ENCODE measurements around the gene UGT1A6. TPM values are rescaled to one million over a fixed set of nuclear protein-coding genes. Genes with fewer than 3 reads are reported as not detected.

UGT1A6 gene
- total RNA-seq, 1 experiment from 2014 or later = not detected

DNA sequence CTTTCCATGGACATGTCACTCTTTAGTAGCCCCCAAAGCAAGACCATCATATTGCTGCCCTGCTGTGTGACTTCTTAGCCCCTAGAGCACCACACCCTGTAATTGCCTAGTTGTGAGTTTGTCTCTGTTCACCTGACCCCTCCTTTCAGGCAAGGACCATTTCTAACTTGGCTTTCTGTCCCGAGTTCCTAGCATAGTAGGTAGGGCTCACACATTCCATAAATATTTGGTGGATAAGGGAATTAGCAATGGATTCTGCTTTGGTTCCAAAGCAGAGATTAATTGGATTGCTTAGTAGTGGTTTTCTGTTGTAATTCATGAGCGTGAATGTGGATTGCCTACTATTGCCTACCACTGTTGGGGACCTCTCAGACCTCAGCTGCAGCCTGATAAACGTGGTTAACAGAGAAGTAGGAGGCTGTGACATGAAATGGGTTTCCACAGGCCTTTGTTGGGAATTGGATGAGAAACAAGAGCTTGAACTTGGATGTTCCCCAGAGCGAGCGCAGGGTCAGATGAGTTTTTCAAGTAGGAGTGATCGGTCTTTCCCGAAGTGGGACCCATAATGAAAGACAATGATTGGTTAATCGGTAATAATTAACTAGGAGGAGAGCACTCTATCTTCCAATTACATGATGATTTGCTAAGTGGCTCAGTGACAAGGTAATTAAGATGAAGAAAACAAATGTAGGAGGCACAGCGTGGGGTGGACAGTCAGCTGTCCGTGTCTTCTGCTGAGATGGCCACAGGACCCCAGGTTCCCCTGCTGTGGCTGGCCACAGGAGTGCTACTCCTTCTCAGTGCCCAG is 54.0 kb downstream of the UGT1A6 start:
- CTCF ChIA-PET = no interaction called here
- TF ChIP-seq, protein P1, sequence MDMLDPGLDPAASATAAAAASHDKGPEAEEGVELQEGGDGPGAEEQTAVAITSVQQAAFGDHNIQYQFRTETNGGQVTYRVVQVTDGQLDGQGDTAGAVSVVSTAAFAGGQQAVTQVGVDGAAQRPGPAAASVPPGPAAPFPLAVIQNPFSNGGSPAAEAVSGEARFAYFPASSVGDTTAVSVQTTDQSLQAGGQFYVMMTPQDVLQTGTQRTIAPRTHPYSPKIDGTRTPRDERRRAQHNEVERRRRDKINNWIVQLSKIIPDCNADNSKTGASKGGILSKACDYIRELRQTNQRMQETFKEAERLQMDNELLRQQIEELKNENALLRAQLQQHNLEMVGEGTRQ (CRISPR knock-in tag; IDR thresholded peaks at IDR 0.05) = no peak
- no peak for TF ChIP-seq NFE2L1 (CRISPR knock-in tag; IDR thresholded peaks at IDR 0.05)
- TF ChIP-seq, protein P2, sequence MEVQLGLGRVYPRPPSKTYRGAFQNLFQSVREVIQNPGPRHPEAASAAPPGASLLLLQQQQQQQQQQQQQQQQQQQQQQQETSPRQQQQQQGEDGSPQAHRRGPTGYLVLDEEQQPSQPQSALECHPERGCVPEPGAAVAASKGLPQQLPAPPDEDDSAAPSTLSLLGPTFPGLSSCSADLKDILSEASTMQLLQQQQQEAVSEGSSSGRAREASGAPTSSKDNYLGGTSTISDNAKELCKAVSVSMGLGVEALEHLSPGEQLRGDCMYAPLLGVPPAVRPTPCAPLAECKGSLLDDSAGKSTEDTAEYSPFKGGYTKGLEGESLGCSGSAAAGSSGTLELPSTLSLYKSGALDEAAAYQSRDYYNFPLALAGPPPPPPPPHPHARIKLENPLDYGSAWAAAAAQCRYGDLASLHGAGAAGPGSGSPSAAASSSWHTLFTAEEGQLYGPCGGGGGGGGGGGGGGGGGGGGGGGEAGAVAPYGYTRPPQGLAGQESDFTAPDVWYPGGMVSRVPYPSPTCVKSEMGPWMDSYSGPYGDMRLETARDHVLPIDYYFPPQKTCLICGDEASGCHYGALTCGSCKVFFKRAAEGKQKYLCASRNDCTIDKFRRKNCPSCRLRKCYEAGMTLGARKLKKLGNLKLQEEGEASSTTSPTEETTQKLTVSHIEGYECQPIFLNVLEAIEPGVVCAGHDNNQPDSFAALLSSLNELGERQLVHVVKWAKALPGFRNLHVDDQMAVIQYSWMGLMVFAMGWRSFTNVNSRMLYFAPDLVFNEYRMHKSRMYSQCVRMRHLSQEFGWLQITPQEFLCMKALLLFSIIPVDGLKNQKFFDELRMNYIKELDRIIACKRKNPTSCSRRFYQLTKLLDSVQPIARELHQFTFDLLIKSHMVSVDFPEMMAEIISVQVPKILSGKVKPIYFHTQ (CRISPR knock-in tag; IDR thresholded peaks at IDR 0.05) = no peak
- no peak for TF ChIP-seq ESRRA (CRISPR knock-in tag; IDR thresholded peaks at IDR 0.05; ENCODE audit: borderline replicate concordance)
- TF ChIP-seq, protein P3, sequence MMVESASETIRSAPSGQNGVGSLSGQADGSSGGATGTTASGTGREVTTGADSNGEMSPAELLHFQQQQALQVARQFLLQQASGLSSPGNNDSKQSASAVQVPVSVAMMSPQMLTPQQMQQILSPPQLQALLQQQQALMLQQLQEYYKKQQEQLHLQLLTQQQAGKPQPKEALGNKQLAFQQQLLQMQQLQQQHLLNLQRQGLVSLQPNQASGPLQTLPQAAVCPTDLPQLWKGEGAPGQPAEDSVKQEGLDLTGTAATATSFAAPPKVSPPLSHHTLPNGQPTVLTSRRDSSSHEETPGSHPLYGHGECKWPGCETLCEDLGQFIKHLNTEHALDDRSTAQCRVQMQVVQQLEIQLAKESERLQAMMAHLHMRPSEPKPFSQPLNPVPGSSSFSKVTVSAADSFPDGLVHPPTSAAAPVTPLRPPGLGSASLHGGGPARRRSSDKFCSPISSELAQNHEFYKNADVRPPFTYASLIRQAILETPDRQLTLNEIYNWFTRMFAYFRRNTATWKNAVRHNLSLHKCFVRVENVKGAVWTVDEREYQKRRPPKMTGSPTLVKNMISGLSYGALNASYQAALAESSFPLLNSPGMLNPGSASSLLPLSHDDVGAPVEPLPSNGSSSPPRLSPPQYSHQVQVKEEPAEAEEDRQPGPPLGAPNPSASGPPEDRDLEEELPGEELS (CRISPR knock-in tag; IDR thresholded peaks at IDR 0.05) = no peak
- TF ChIP-seq, protein P4, sequence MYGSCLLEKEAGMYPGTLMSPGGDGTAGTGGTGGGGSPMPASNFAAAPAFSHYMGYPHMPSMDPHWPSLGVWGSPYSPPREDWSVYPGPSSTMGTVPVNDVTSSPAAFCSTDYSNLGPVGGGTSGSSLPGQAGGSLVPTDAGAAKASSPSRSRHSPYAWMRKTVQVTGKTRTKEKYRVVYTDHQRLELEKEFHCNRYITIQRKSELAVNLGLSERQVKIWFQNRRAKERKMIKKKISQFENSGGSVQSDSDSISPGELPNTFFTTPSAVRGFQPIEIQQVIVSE (CRISPR knock-in tag; IDR thresholded peaks at IDR 0.05; ENCODE audit: borderline replicate concordance) = no peak
- TF ChIP-seq TCF7 (CRISPR knock-in tag; IDR thresholded peaks at IDR 0.05; ENCODE audit: low read depth) = no peak
- TF ChIP-seq ZNF121 (CRISPR knock-in tag; IDR thresholded peaks at IDR 0.05) = no peak
- TF ChIP-seq, protein P5, sequence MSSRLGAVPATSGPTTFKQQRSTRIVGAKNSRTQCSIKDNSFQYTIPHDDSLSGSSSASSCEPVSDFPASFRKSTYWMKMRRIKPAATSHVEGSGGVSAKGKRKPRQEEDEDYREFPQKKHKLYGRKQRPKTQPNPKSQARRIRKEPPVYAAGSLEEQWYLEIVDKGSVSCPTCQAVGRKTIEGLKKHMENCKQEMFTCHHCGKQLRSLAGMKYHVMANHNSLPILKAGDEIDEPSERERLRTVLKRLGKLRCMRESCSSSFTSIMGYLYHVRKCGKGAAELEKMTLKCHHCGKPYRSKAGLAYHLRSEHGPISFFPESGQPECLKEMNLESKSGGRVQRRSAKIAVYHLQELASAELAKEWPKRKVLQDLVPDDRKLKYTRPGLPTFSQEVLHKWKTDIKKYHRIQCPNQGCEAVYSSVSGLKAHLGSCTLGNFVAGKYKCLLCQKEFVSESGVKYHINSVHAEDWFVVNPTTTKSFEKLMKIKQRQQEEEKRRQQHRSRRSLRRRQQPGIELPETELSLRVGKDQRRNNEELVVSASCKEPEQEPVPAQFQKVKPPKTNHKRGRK (CRISPR knock-in tag; IDR thresholded peaks at IDR 0.05; ENCODE audit: borderline replicate concordance) = no peak
- no peak for TF ChIP-seq NFATC4 (CRISPR knock-in tag; IDR thresholded peaks at IDR 0.05)
- TF ChIP-seq GABPB1 (CRISPR knock-in tag; IDR thresholded peaks at IDR 0.05) = no peak
- TF ChIP-seq, protein P6, sequence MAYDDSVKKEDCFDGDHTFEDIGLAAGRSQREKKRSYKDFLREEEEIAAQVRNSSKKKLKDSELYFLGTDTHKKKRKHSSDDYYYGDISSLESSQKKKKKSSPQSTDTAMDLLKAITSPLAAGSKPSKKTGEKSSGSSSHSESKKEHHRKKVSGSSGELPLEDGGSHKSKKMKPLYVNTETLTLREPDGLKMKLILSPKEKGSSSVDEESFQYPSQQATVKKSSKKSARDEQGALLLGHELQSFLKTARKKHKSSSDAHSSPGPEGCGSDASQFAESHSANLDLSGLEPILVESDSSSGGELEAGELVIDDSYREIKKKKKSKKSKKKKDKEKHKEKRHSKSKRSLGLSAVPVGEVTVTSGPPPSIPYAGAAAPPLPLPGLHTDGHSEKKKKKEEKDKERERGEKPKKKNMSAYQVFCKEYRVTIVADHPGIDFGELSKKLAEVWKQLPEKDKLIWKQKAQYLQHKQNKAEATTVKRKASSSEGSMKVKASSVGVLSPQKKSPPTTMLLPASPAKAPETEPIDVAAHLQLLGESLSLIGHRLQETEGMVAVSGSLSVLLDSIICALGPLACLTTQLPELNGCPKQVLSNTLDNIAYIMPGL (CRISPR knock-in tag; IDR thresholded peaks at IDR 0.05) = no peak
- TF ChIP-seq ZNF416 (CRISPR knock-in tag; IDR thresholded peaks at IDR 0.05) = no peak
- TF ChIP-seq, protein P7, sequence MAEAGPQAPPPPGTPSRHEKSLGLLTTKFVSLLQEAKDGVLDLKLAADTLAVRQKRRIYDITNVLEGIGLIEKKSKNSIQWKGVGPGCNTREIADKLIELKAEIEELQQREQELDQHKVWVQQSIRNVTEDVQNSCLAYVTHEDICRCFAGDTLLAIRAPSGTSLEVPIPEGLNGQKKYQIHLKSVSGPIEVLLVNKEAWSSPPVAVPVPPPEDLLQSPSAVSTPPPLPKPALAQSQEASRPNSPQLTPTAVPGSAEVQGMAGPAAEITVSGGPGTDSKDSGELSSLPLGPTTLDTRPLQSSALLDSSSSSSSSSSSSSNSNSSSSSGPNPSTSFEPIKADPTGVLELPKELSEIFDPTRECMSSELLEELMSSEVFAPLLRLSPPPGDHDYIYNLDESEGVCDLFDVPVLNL (CRISPR knock-in tag; IDR thresholded peaks at IDR 0.05; ENCODE audit: borderline replicate concordance, low read depth) = no peak
- TF ChIP-seq CREM (CRISPR knock-in tag; IDR thresholded peaks at IDR 0.05) = no peak
- no peak for TF ChIP-seq ETV6 (CRISPR knock-in tag; IDR thresholded peaks at IDR 0.05)
- TF ChIP-seq, protein P8, sequence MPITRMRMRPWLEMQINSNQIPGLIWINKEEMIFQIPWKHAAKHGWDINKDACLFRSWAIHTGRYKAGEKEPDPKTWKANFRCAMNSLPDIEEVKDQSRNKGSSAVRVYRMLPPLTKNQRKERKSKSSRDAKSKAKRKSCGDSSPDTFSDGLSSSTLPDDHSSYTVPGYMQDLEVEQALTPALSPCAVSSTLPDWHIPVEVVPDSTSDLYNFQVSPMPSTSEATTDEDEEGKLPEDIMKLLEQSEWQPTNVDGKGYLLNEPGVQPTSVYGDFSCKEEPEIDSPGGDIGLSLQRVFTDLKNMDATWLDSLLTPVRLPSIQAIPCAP (CRISPR knock-in tag; IDR thresholded peaks at IDR 0.05) = no peak
- no peak for TF ChIP-seq NR1H2 (CRISPR knock-in tag; IDR thresholded peaks at IDR 0.05)
- TF ChIP-seq, protein P9, sequence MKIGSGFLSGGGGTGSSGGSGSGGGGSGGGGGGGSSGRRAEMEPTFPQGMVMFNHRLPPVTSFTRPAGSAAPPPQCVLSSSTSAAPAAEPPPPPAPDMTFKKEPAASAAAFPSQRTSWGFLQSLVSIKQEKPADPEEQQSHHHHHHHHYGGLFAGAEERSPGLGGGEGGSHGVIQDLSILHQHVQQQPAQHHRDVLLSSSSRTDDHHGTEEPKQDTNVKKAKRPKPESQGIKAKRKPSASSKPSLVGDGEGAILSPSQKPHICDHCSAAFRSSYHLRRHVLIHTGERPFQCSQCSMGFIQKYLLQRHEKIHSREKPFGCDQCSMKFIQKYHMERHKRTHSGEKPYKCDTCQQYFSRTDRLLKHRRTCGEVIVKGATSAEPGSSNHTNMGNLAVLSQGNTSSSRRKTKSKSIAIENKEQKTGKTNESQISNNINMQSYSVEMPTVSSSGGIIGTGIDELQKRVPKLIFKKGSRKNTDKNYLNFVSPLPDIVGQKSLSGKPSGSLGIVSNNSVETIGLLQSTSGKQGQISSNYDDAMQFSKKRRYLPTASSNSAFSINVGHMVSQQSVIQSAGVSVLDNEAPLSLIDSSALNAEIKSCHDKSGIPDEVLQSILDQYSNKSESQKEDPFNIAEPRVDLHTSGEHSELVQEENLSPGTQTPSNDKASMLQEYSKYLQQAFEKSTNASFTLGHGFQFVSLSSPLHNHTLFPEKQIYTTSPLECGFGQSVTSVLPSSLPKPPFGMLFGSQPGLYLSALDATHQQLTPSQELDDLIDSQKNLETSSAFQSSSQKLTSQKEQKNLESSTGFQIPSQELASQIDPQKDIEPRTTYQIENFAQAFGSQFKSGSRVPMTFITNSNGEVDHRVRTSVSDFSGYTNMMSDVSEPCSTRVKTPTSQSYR (CRISPR knock-in tag; IDR thresholded peaks at IDR 0.05) = no peak
- no peak for TF ChIP-seq ZBTB21 (CRISPR knock-in tag; IDR thresholded peaks at IDR 0.05; ENCODE audit: borderline replicate concordance)

More for the DNA sequence above, 54.0 kb downstream of the UGT1A6 start:
- Mint-ChIP-seq H3K4me3 (no peak overlapping the region), H3K4me1 (no peaks in the 10 kb centered on the region), H3K27me3 (ENCODE audit: low read depth) (peaks cover 10% of the 10 kb centered on the region), H3K9me3 (peaks cover 50% of the 10 kb centered on the region), H3K36me3 (peaks cover 21% of the 10 kb centered on the region), H3K27ac (no peak overlapping the region)
- DNase-seq (ENCODE audit: low spot score) = no peak
- no peak for ATAC-seq
- POLR2A ChIA-PET = no interaction called here
